ENCODE data around the gene CHRM5. TPM values are rescaled to one million over a fixed set of nuclear protein-coding genes. Genes with fewer than 3 reads are reported as not detected.

CHRM5 gene
- total RNA-seq, 1 donor from 2014 or later, result not detected

Other genes with a start within 250 kb of the CHRM5 start
- gene AVEN, start 70.7 kb downstream of the CHRM5 start, total RNA-seq, result 19.4 and 19.8 TPM in 2 replicates
- gene EMC7, start 133.4 kb downstream of the CHRM5 start, total RNA-seq, result 66.8 and 68.0 TPM in 2 replicates
- gene PGBD4, start 133.6 kb downstream of the CHRM5 start, total RNA-seq, result 3.4 and 3.7 TPM in 2 replicates
- 42.0 and 42.3 TPM in 2 replicates for gene KATNBL1, start 241.6 kb downstream of the CHRM5 start, total RNA-seq